GM12872 (cell line): ENCODE data around the gene TBX1.

ENCODE experiments used
- CTCF ChIP-seq: IDR thresholded peaks from 3 replicates; pipeline ENCODE4 v1.5.1; 2011; ENCODE audit warnings: low read depth, mild to moderate bottlenecking, low read length, moderate library complexity; ENCODE audit not compliant: insufficient read depth

Gene TBX1

GRCh38 chr22:19797086-19798002, 36.8 kb downstream of the TBX1 start:
- TF ChIP-seq CTCF = no peak

- TF ChIP-seq CTCF = no peak
Observed at GRCh38 chr22:19798003-19798665, 37.6 kb downstream of the TBX1 start.

- TF ChIP-seq CTCF = no peak
Observed at GRCh38 chr22:19798891-19799293, 38.3 kb downstream of the TBX1 start.

- no peak for TF ChIP-seq CTCF
Observed at GRCh38 chr22:19799322-19800190, 39.0 kb downstream of the TBX1 start.

GRCh38 chr22:19800306-19800705, 39.7 kb downstream of the TBX1 start:
- no peak for TF ChIP-seq CTCF

- TF ChIP-seq CTCF = no peak
Observed at GRCh38 chr22:19800761-19801244, 40.2 kb downstream of the TBX1 start.

- TF ChIP-seq CTCF = no peak
Observed at GRCh38 chr22:19801340-19802000, 40.9 kb downstream of the TBX1 start.
